G401 (cell line): ENCODE data around the gene RGS3. TPM values are rescaled to one million over a fixed set of nuclear protein-coding genes. Genes with fewer than 3 reads are reported as not detected.

Experiments used
- DNase-seq: peaks from one replicate; pipeline ENCODE4 v3.0.0-alpha.2; 2015; ENCODE audit warnings: low spot score
- in situ Hi-C: cut with HindIII; loops from 2 replicates; pipeline ENCODE4 v1.10.0; 2016; ENCODE audit warnings: low sequenced_read_pairs, mixed read lengths
- total RNA-seq: library from RNA; depleted of rRNA; stranded (reverse); fragments of >200 nt; shearing (Covaris generic); gene quantifications from 2 replicates; pipeline ENCODE4 v1.2.3, GENCODE V29; 2014

The RGS3 gene
- total RNA-seq, 1 experiment from 2014 or later, result 144 TPM

GRCh38 chr9:113504725-113505590 is 41.4 kb downstream of the RGS3 start:
- no peak for DNase-seq
- in situ Hi-C loops, result no loop called here

- no peak for DNase-seq
- in situ Hi-C loops, result no loop called here
Measured at GRCh38 chr9:113506090-113506589, 42.6 kb downstream of the RGS3 start.

DNA sequence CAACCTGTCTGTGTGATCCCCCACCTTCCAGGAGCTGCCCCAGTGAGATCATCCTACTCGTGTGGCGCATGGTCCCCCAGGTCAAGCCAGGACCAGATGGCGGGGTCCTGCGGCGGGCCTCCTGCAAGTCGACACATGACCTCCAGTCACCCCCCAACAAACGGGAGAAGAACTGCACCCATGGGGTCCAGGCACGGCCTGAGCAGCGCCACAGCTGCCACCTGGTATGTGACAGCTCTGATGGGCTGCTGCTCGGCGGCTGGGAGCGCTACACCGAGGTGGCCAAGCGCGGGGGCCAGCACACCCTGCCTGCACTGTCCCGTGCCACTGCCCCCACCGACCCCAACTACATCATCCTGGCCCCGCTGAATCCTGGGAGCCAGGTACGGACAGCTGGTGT is 43.7 kb downstream of the RGS3 start:
- DNase-seq, result no peak
- in situ Hi-C loops, result no loop called here

GRCh38 chr9:113508111-113508749 is 44.7 kb downstream of the RGS3 start:
- no peak for DNase-seq
- in situ Hi-C loops, result no loop called here

DNA sequence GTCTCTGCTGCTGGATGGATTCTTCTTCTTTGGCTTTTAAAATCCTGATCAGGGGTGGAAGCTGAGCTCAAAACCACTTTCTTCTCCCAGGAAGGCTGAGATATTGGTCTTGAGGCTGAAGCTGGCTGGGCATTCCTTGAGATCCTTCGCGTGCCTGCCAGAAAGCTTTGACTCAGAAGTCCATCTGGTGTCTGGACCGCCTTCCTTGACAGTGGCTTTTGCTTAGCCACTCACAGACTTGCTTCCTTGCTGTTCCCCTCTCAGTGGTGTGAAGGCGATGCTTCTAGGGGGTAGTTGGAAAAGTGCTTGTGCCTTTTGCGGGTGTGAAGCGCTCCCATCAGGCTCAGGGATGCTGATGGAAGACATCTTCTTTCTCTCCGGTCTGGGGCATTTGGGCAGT is 45.9 kb downstream of the RGS3 start:
- DNase-seq, result peak; percentile 67
- in situ Hi-C loops, result no loop called here

DNA sequence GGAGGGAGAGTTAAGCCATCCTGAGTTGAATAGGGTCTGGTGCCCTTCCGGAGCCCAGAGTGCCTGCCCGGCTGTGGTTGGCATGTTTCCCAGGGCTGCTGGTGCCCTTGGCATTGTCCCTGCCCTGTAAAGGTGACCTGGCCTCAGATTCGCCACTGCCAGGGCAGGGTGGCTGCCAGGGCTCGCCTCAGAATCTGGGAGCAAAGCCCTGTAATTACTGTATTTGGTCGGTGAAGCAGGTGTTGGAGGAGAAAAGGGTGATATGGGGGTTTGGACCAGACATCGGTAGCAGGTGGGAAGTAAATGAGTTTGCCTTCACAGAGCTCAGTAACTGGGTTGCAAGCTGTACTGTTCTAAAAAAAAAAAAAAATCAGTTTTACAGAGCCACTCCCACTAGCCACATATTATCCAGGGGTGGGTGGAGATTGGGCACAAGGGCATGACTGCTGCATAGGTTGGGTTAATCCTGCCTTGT is 47.6 kb downstream of the RGS3 start:
- in situ Hi-C loops, result no loop called here
- DNase-seq, result peak; percentile 79

- in situ Hi-C loops, result no loop called here
- no peak for DNase-seq
Measured at GRCh38 chr9:113511856-113512761, 48.6 kb downstream of the RGS3 start.

GRCh38 chr9:113513111-113513510 is 49.6 kb downstream of the RGS3 start:
- in situ Hi-C loops, result no loop called here
- DNase-seq, result no peak

GRCh38 chr9:113513536-113513935 is 50.0 kb downstream of the RGS3 start:
- in situ Hi-C loops, result no loop called here
- no peak for DNase-seq

DNA sequence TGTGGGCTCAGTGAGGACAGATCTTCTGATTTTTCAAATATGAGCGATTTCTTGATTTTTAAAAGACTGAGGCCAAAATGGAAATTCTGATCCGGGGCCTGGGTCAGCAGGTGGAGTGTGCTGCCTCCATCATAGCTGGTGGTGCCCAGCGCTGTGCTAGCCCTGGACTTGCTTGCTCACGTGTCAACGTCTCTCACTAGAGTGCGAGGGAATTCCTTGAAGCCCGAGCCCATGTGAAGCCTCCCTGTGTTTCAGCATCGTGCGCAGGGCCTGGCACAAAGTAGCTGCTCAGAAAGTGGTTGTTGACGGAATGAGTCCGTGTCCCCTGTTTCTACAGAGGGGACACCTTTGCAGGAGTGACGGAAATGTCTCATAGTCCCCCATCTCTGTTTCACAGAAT is 50.5 kb downstream of the RGS3 start:
- DNase-seq, result no peak
- in situ Hi-C loops, result no loop called here

- in situ Hi-C loops, result no loop called here
- DNase-seq, result no peak
Measured at GRCh38 chr9:113514748-113515147, 51.2 kb downstream of the RGS3 start.

- in situ Hi-C loops, result no loop called here
- no peak for DNase-seq
Measured at GRCh38 chr9:113515862-113516261, 52.3 kb downstream of the RGS3 start.

DNA sequence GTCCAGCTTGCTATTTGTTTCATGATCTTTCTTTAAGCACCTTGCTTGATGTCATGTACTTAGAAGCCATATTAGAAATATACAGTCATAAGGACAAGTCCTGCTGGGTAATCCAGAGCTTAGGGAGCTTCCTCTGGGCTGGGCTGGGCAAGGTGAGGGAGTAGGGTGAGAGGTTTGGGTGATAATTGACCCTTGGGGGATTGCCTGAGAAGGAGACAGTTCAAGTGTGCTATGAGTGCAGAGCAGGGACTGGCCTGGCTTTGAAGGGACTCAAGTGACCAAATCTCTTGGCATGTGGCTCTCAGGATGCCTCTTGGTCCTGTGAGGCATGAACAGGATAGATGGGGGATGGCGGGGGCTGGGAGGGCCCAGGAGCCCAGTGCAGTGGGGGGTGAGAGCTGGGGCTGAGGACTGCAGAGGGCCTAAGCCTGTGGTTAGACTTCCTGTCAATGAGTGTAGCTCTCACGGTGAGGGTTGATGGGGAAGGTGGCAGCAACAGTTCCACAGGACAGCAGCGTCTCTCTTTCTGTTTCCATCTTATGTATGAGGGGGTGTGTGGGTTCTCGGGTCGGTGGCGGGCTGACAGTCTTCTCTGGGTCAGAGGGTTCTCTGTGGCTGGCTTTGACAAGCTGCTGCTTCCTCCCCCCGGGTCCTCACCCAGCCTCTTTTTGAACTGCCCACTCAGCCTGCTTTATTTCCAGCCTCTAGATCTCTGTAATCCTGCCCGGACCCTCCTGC is 53.5 kb downstream of the RGS3 start:
- in situ Hi-C loops, result no loop called here
- DNase-seq, result no peak

- DNase-seq, result no peak
- in situ Hi-C loops, result no loop called here
Measured at GRCh38 chr9:113519426-113520108, 56.0 kb downstream of the RGS3 start.

- in situ Hi-C loops, result no loop called here
- no peak for DNase-seq
Measured at GRCh38 chr9:113520109-113520642, 56.6 kb downstream of the RGS3 start.

GRCh38 chr9:113521693-113522255 is 58.2 kb downstream of the RGS3 start:
- in situ Hi-C loops, result no loop called here
- DNase-seq, result no peak

DNA sequence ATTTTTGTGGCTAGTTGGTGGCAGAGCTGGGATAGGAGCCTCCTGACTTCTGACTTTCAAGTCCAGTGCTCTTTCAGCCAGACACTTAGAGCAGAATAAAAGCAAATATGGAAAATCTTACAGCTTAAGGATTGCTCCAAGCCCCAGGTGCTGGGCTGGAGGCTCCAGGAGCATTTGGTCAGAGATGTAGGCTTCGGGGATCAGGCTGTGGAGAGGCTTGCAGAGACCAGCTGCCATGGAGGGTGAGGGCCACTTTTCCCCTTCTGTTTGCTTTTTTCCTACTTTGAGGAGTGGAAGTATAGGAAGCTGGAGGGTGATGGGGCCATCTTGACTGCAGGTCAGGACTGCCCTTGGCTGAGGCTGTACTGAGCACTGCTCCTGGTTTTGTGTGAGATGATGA is 58.9 kb downstream of the RGS3 start:
- no peak for DNase-seq
- in situ Hi-C loops, result no loop called here

- in situ Hi-C loops, result no loop called here
- no peak for DNase-seq
Measured at GRCh38 chr9:113522858-113523257, 59.3 kb downstream of the RGS3 start.
